Measurements from ENCODE around the gene SERPINE3. TPM values are rescaled to one million over a fixed set of nuclear protein-coding genes. Genes with fewer than 3 reads are reported as not detected.

The SERPINE3 gene
- total RNA-seq, 2 experiments from 2014 or later, result not detected

- H4K20me1 ChIP-seq (ENCODE audit: insufficient read depth, low read length), result no peaks in the 10 kb centered on the region
- TF ChIP-seq EZH2phosphoT487 (IDR thresholded peaks at IDR 0.05; ENCODE audit: borderline replicate concordance, low read depth, low read length), result no peak
- TF ChIP-seq CTCF (conservative IDR thresholded peaks at IDR 0.05; ENCODE audit: low read length), result peak; percentile 37
- BruUV-seq (replicated peaks), result no TSS peak
- ChIA-PET POLR2A (interaction anchor here (0.6 to 1.8 kb wide), 2 partner anchors 61 to 229 kb away, joined by 3 to 4 read pairs; no protein-coding TSS in a partner anchor), CTCF (ENCODE audit: unreplicated experiment) (no interaction called here)
- no peaks in the 10 kb centered on the region for H3K4me1 ChIP-seq (ENCODE audit: insufficient read depth, low read length, poor library complexity, severe bottlenecking)
- no peak overlapping the region for H3K27ac ChIP-seq (ENCODE audit: low read depth, low read length, poor library complexity, severe bottlenecking)
- no peaks in the 10 kb centered on the region for H3K9me3 ChIP-seq (ENCODE audit: low read length)
- H3K36me3 ChIP-seq (ENCODE audit: insufficient read depth, low read length), result no peaks in the 10 kb centered on the region
- no peak overlapping the region for H2AFZ ChIP-seq (ENCODE audit: low read length)
- no peak overlapping the region for H3K4me2 ChIP-seq (ENCODE audit: low read length)
- no peaks in the 10 kb centered on the region for H3K9me2 ChIP-seq (ENCODE audit: insufficient read depth, low read length)
- intact Hi-C loops (cut with micrococcal nuclease; ENCODE audit: unreplicated experiment), result no loop called here
- H3K4me3 ChIP-seq (ENCODE audit: low read depth, low read length, poor library complexity, severe bottlenecking), result no peak overlapping the region
- peak; percentile 5 for DNase-seq (ENCODE audit: low spot score)
- H3K79me2 ChIP-seq (ENCODE audit: insufficient read depth, low read depth, low read length), result no peaks in the 10 kb centered on the region
Measured at GRCh38 chr13:51297556-51297955, 41.9 kb upstream of the SERPINE3 start.

- TF ChIP-seq EZH2phosphoT487 (IDR thresholded peaks at IDR 0.05; ENCODE audit: borderline replicate concordance, low read depth, low read length) (no peak), CTCF (conservative IDR thresholded peaks at IDR 0.05; ENCODE audit: low read length) (no peak)
- H3K9me3 ChIP-seq (ENCODE audit: low read length), result no peaks in the 10 kb centered on the region
Measured at GRCh38 chr13:51298812-51299211, 40.7 kb upstream of the SERPINE3 start.

GRCh38 chr13:51303063-51303552 lies 36.4 kb upstream of the SERPINE3 start:
- Histone ChIP-seq H3K9me3 (ENCODE audit: low read length) (no peaks in the 10 kb centered on the region), H3K4me1 (ENCODE audit: insufficient read depth, low read length, poor library complexity, severe bottlenecking) (no peaks in the 10 kb centered on the region), H4K20me1 (ENCODE audit: insufficient read depth, low read length) (no peaks in the 10 kb centered on the region), H3K36me3 (ENCODE audit: insufficient read depth, low read length) (no peaks in the 10 kb centered on the region), H3K79me2 (ENCODE audit: insufficient read depth, low read depth, low read length) (no peaks in the 10 kb centered on the region), H3K4me2 (ENCODE audit: low read length) (no peak overlapping the region), H3K9me2 (ENCODE audit: insufficient read depth, low read length) (no peaks in the 10 kb centered on the region), H3K27ac (ENCODE audit: low read depth, low read length, poor library complexity, severe bottlenecking) (no peak overlapping the region), H2AFZ (ENCODE audit: low read length) (no peak overlapping the region), H3K4me3 (ENCODE audit: low read depth, low read length, poor library complexity, severe bottlenecking) (no peak overlapping the region)
- ChIA-PET CTCF (ENCODE audit: unreplicated experiment) (no interaction called here), POLR2A (interaction anchor here (0.9 kb wide), 1 partner anchor 214 kb away, joined by 4 read pairs; no protein-coding TSS in a partner anchor)
- TF ChIP-seq EZH2phosphoT487 (IDR thresholded peaks at IDR 0.05; ENCODE audit: borderline replicate concordance, low read depth, low read length) (no peak), CTCF (conservative IDR thresholded peaks at IDR 0.05; ENCODE audit: low read length) (no peak)
- no TSS peak for BruUV-seq (replicated peaks)
- intact Hi-C loops (cut with micrococcal nuclease; ENCODE audit: unreplicated experiment), result no loop called here
- DNase-seq (ENCODE audit: low spot score), result no peak

More at GRCh38 chr13:51298812-51299211, 40.7 kb upstream of the SERPINE3 start:
- intact Hi-C loops (cut with micrococcal nuclease; ENCODE audit: unreplicated experiment), result no loop called here
- DNase-seq (ENCODE audit: low spot score), result no peak
- H3K9me2 ChIP-seq (ENCODE audit: insufficient read depth, low read length), result no peaks in the 10 kb centered on the region
- H3K4me2 ChIP-seq (ENCODE audit: low read length), result no peak overlapping the region
- no peak overlapping the region for H2AFZ ChIP-seq (ENCODE audit: low read length)
- ChIA-PET CTCF (ENCODE audit: unreplicated experiment) (interaction anchor here (0.5 kb wide), 1 partner anchor 38 kb away, joined by 3 read pairs; no protein-coding TSS in a partner anchor), POLR2A (interaction anchor here (0.6 to 1.8 kb wide), 4 partner anchors 12 to 167 kb away, joined by 3 to 4 read pairs (median 3); no protein-coding TSS in a partner anchor)
- no peaks in the 10 kb centered on the region for H3K79me2 ChIP-seq (ENCODE audit: insufficient read depth, low read depth, low read length)
- no TSS peak for BruUV-seq (replicated peaks)
- no peaks in the 10 kb centered on the region for H3K36me3 ChIP-seq (ENCODE audit: insufficient read depth, low read length)
- no peaks in the 10 kb centered on the region for H3K4me1 ChIP-seq (ENCODE audit: insufficient read depth, low read length, poor library complexity, severe bottlenecking)
- H4K20me1 ChIP-seq (ENCODE audit: insufficient read depth, low read length), result no peaks in the 10 kb centered on the region
- H3K4me3 ChIP-seq (ENCODE audit: low read depth, low read length, poor library complexity, severe bottlenecking), result no peak overlapping the region
- no peak overlapping the region for H3K27ac ChIP-seq (ENCODE audit: low read depth, low read length, poor library complexity, severe bottlenecking)
